ENCODE results near the gene SENP7.

Gene SENP7

DNA sequence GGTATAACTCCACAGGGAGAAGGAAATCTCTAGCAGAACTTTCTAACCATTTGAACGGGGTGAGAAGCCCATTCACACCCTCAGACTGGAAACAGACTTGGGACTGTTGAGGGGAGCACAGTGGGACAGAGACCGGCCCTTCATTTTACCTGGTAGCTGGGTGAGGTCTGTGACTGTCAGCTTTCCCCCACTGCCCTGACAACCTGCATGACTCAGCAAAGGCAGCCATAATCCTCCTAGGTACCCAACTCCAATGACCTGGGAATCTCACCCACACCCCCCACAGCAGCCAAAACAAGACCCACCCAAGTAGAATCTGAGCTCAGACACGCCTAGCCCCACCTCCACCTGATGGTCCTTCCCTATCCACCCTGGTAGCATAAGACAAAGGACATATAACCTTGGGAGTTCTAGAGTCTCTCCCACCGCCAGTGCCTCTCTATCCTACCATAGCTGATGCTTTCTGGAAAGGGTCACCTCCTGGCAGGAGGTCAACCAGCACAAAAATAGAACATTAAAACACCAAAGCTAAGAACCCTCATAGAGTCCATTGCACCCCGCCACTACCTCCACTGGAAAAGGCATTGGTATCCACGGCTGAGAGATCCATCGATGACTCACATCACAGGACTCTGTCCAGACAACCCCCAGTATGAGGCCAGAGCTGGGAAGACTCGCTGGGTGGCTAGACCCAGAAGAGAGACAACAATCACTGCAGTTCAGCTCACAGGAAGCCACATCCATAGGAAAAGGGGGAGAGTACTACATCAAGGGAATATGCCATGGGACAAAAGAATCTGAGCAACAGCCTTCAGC, 28.0 kb downstream of the SENP7 start:
- no peak for TF ChIP-seq GATA2 (IDR thresholded peaks at IDR 0.05; ENCODE audit: low read depth, low read length)
- no peak for TF ChIP-seq GATA3 (IDR thresholded peaks at IDR 0.05; ENCODE audit: low read depth, low read length)

GRCh38 chr3:101478980-101479379, 34.0 kb downstream of the SENP7 start:
- TF ChIP-seq GATA3 (IDR thresholded peaks at IDR 0.05; ENCODE audit: low read depth, low read length) = no peak
- no peak for TF ChIP-seq GATA2 (IDR thresholded peaks at IDR 0.05; ENCODE audit: low read depth, low read length)

- no peak for TF ChIP-seq GATA2 (IDR thresholded peaks at IDR 0.05; ENCODE audit: low read depth, low read length)
- TF ChIP-seq GATA3 (IDR thresholded peaks at IDR 0.05; ENCODE audit: low read depth, low read length) = no peak
Observed at GRCh38 chr3:101466465-101467309, 46.3 kb downstream of the SENP7 start.

GRCh38 chr3:101464235-101464634, 48.8 kb downstream of the SENP7 start:
- TF ChIP-seq GATA2 (IDR thresholded peaks at IDR 0.05; ENCODE audit: low read depth, low read length) = no peak
- no peak for TF ChIP-seq GATA3 (IDR thresholded peaks at IDR 0.05; ENCODE audit: low read depth, low read length)

DNA sequence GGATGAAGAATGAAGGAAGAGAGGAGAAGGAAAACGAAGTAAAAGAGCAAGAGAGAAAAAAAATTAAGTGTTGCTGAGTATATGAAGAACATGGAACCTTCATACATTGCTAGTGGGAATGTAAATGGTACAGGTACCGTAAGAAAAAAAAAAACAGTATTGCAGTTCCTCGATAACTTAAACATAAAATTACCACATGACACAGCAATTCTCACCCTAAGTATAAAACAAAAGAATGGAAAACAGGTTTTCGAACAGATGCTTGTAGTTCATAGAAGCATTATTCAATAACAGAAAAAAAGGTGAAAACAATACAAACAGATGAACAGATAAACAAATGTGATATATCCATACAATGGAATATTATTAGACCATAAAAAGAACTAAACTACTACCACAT, 51.6 kb downstream of the SENP7 start:
- no peak for TF ChIP-seq GATA3 (IDR thresholded peaks at IDR 0.05; ENCODE audit: low read depth, low read length)

DNA sequence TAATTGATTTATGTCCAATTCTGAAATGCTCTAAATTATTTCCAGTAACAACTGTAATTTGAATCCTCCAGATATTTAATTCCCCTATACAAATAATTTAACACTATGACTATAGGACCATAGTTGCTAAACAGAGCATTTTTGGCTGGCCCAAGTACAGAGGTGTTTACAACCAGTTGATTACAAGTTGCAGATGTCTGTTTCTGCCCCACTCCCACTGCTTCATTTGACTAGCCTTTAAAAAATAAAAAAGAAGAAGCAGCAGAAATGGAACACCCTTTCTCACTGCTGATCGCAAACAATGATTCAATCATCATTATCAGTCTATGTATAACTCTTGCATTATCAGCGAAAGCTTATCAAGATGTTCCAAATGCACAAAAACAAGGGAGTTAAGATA, 54.6 kb downstream of the SENP7 start:
- no peak for TF ChIP-seq GATA2 (IDR thresholded peaks at IDR 0.05; ENCODE audit: low read depth, low read length)
- no peak for TF ChIP-seq GATA3 (IDR thresholded peaks at IDR 0.05; ENCODE audit: low read depth, low read length)

DNA sequence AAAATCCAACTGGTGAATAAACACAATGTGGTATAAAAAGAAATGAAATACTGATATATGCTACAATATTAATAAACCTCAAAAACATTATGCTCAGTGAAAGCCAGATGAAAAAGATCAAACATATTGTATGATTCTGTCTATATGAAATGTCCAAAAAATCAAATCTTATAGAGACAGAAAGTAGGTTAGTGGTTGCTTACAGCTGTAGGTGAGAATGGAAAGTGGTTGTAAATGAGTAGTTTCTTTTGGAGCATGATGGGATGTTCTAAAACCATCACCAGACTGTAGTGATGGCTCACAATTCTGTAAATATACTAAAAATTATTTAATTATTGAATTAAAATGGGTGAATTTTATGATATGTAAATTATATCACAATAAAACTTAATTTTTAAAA, 58.4 kb downstream of the SENP7 start:
- TF ChIP-seq GATA3 (IDR thresholded peaks at IDR 0.05; ENCODE audit: low read depth, low read length) = no peak
- TF ChIP-seq GATA2 (IDR thresholded peaks at IDR 0.05; ENCODE audit: low read depth, low read length) = no peak

DNA sequence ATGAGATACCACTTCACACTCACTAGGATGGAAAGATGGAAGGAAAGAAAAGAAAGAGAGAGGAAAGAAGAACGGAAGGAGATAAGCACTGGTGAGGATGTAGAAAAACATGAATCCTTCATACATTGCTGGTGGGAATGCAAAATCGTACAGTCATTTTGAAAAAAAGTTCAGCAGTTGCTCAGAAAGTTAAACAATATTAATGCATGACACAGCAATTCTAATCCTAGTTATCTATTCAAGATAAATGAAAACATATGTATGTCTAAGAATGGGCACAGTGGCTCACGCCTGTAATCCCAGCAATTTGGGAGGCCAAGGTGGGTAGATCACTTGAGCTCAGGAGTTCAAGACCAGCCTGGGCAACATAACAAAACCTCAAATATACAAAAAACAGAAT, 59.1 kb downstream of the SENP7 start:
- no peak for TF ChIP-seq GATA2 (IDR thresholded peaks at IDR 0.05; ENCODE audit: low read depth, low read length)

GRCh38 chr3:101433652-101434051, 79.4 kb downstream of the SENP7 start:
- TF ChIP-seq GATA2 (IDR thresholded peaks at IDR 0.05; ENCODE audit: low read depth, low read length) (no peak), GATA3 (IDR thresholded peaks at IDR 0.05; ENCODE audit: low read depth, low read length) (no peak)

DNA sequence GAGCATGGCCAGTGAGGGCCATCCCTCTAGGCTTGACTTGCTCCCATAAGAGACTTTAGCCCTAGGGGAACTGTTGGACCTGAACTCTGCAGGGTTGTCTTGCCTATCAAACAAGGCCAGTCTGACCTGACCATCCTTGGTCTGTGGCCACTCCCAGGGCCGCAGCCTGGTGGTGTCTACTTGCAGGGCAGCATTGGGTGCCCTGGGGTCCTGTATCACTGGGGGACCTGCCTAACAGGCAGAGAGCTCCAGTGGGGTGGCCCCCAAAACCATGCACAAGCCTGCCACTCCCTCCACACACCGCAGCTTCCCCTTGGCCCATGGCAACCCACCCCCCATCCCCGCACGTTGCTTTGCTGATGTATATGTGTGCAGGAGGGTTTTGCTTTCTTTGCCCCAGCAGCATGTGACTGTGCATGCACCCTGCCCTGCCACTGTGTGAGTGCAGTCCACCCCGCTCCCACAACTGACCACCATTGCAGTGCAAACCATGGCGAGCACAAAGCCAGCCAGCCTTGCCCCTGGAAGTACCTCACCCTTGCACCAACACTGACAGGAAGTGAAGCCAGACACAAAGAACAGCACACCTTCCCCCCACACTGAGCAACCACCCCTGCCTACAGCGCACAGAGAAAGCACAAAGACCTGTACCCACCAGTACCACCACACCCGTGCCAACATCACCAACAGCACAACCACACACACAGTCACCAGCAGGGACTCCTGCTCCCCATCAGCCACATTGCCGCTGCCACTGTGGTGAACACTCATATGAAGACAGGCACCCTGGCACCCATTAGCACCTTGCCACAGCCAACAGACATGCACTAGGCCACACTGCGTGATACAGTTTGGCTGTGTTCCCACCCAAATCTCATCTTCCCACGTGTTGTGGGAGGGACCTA, 88.8 kb downstream of the SENP7 start:
- TF ChIP-seq GATA2 (IDR thresholded peaks at IDR 0.05; ENCODE audit: low read depth, low read length) = no peak
- no peak for TF ChIP-seq GATA3 (IDR thresholded peaks at IDR 0.05; ENCODE audit: low read depth, low read length)

- TF ChIP-seq GATA2 (IDR thresholded peaks at IDR 0.05; ENCODE audit: low read depth, low read length) = no peak
- no peak for TF ChIP-seq GATA3 (IDR thresholded peaks at IDR 0.05; ENCODE audit: low read depth, low read length)
Observed at GRCh38 chr3:101418851-101419250, 94.2 kb downstream of the SENP7 start.

DNA sequence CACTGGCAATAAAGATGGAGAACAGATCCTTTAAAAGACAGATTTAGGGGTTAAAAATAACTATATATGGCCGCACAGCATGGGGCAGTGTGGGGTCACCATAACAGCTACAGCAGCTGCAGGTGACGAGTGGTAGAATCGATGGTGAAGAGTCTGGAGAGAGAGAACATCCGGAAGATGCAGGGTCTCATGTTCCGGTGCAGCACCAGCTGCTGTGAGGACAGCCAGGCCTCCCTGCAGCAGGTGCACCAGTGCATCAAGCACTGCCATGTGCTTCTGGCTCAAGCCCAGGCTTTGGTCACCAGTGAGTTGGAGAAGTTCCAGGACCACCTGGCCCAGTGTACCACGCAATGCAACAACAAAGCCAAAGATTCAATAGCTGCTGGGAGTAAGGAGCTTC, 98.9 kb downstream of the SENP7 start:
- TF ChIP-seq GATA2 (IDR thresholded peaks at IDR 0.05; ENCODE audit: low read depth, low read length) (no peak), GATA3 (IDR thresholded peaks at IDR 0.05; ENCODE audit: low read depth, low read length) (no peak)

DNA sequence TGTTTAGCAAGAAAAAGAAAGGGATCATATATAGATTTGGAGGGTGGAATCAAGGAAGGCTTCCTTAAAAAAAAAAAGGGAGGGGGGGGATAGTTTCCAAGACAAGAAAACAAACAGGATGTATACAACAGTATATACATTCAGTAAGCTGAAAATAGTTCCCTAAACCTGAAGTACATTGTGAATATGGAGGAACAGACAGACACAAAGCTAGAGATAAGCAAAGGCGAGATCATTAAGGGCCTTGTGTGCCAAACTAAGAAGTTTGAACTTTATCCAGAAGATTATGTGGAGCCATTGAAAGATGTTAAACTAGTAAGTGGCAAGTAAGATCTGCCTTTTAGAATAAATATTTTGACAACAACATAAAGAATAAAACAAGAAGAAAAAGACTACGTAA, 99.4 kb downstream of the SENP7 start:
- TF ChIP-seq GATA2 (IDR thresholded peaks at IDR 0.05; ENCODE audit: low read depth, low read length) (no peak), GATA3 (IDR thresholded peaks at IDR 0.05; ENCODE audit: low read depth, low read length) (no peak)

DNA sequence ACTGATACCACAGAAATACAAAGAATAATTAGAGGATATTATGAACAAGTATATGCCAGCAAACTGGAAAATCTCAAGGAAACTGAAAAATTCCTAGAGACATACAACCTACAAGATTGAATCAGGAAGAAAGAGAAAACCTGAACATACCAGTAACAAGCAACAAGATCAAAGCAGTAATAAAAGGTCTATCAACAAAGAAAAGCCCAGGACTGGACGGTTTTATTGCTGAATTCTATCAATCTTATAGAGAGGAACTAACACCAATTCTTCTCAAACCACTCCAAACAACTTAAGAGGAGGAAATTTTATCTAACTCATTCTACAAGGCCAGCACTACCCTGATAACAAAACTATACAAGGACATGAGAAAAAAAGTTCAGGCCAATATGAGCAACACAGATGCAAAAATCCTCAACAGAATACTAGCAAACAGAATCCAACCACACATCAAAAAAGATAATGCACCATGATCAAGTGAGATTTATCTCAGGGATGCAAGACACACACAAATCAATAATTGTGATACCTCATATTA, 121.5 kb downstream of the SENP7 start:
- TF ChIP-seq GATA2 (IDR thresholded peaks at IDR 0.05; ENCODE audit: low read depth, low read length) = no peak
- no peak for TF ChIP-seq GATA3 (IDR thresholded peaks at IDR 0.05; ENCODE audit: low read depth, low read length)

Data from SH-SY5Y (cell line).